SH-SY5Y (cell line): Measurements from ENCODE around the gene ZBTB7C.

Experiments used
- GATA2 ChIP-seq: IDR thresholded peaks from 2 replicates; pipeline ENCODE4 v1.6.1; 2011; ENCODE audit warnings: mild to moderate bottlenecking, low read depth, low read length
- GATA3 ChIP-seq: IDR thresholded peaks from 2 replicates; pipeline ENCODE4 v1.6.1; 2011; ENCODE audit warnings: low read depth, mild to moderate bottlenecking, low read length, moderate library complexity

DNA sequence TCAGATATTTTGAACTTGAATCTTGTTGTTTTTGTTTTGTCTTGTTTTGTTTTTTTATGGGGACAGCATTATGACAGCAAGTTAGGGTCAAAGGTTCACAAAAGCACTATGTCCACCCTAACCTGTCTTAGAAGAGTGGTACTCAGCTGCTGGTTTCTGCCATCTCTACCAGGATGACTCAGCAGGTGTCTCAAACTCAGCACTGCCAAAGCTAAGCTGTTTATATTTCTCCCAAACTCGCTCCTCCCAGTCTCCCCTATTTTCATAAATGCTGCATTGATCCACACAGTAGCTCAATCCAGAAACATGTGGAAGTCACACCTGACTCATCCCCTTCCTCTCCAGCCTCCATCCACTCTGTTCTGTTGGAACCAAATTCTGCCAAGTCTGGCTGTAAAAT is 134.9 kb downstream of the ZBTB7C start:
- TF ChIP-seq GATA3 (no peak), GATA2 (no peak)
